ENCODE results near the gene PANX1.
"Not testable (repeated sequence)": the region's sequence is repeated elsewhere in the genome, so short reads cannot be mapped to it uniquely, and the experiment has no call there.

Gene PANX1

GRCh38 chr11:94111241-94111640 lies 17.4 kb upstream of the PANX1 start:
- TF ChIP-seq CTCF (IDR thresholded peaks at IDR 0.05; ENCODE audit: low read depth, low read length, missing control alignments): no peak
- no peak overlapping the region for H3K4me3 ChIP-seq (ENCODE audit: low read depth, low read length)
- no peak overlapping the region for H3K27ac ChIP-seq
- in situ Hi-C loops (cut with HindIII; ENCODE audit: low pct_ligation_motif_present, low sequenced_read_pairs): no loop called here
- no peak for DNase-seq
- H3K27me3 ChIP-seq (replicated peaks): no peaks in the 10 kb centered on the region
- no peaks in the 10 kb centered on the region for H3K36me3 ChIP-seq (replicated peaks)

GRCh38 chr11:94111660-94112059 lies 17.0 kb upstream of the PANX1 start:
- Histone ChIP-seq H3K4me3 (ENCODE audit: low read depth, low read length) (no peak overlapping the region), H3K36me3 (replicated peaks) (no peaks in the 10 kb centered on the region), H3K27me3 (replicated peaks) (no peaks in the 10 kb centered on the region), H3K27ac (no peak overlapping the region)
- TF ChIP-seq CTCF (IDR thresholded peaks at IDR 0.05; ENCODE audit: low read depth, low read length, missing control alignments): no peak
- no peak for DNase-seq
- in situ Hi-C loops (cut with HindIII; ENCODE audit: low pct_ligation_motif_present, low sequenced_read_pairs): no loop called here

GRCh38 chr11:94112206-94112953 lies 16.3 kb upstream of the PANX1 start:
- Histone ChIP-seq H3K27ac (no peak overlapping the region), H3K4me3 (ENCODE audit: low read depth, low read length) (no peak overlapping the region), H3K27me3 (replicated peaks) (no peaks in the 10 kb centered on the region), H3K36me3 (replicated peaks) (no peaks in the 10 kb centered on the region)
- TF ChIP-seq CTCF (IDR thresholded peaks at IDR 0.05; ENCODE audit: low read depth, low read length, missing control alignments): no peak
- in situ Hi-C loops (cut with HindIII; ENCODE audit: low pct_ligation_motif_present, low sequenced_read_pairs): no loop called here
- no peak for DNase-seq

- no peak for TF ChIP-seq CTCF (IDR thresholded peaks at IDR 0.05; ENCODE audit: low read depth, low read length, missing control alignments)
- no peak overlapping the region for H3K27ac ChIP-seq
- in situ Hi-C loops (cut with HindIII; ENCODE audit: low pct_ligation_motif_present, low sequenced_read_pairs): no loop called here
- H3K27me3 ChIP-seq (replicated peaks): no peaks in the 10 kb centered on the region
- no peak for DNase-seq
- no peak overlapping the region for H3K4me3 ChIP-seq (ENCODE audit: low read depth, low read length)
- H3K36me3 ChIP-seq (replicated peaks): no peaks in the 10 kb centered on the region
These were observed 11.5 kb upstream of the PANX1 start for GRCh38 chr11:94117197-94117574.

- no peak overlapping the region for H3K4me3 ChIP-seq (ENCODE audit: low read depth, low read length)
- no peak for TF ChIP-seq CTCF (IDR thresholded peaks at IDR 0.05; ENCODE audit: low read depth, low read length, missing control alignments)
- DNase-seq: no peak
- no peaks in the 10 kb centered on the region for H3K36me3 ChIP-seq (replicated peaks)
- no peak overlapping the region for H3K27ac ChIP-seq
- no peaks in the 10 kb centered on the region for H3K27me3 ChIP-seq (replicated peaks)
- in situ Hi-C loops (cut with HindIII; ENCODE audit: low pct_ligation_motif_present, low sequenced_read_pairs): no loop called here
These were observed 10.8 kb upstream of the PANX1 start for GRCh38 chr11:94117871-94118270.

- H3K4me3 ChIP-seq (ENCODE audit: low read depth, low read length); DNase-seq; H3K27me3 ChIP-seq (replicated peaks); H3K27ac ChIP-seq; H3K36me3 ChIP-seq (replicated peaks); in situ Hi-C loops (cut with HindIII; ENCODE audit: low pct_ligation_motif_present, low sequenced_read_pairs): not testable (repeated sequence)
These were observed 9.0 kb upstream of the PANX1 start for GRCh38 chr11:94119676-94120075.

GRCh38 chr11:94120516-94120915 lies 8.1 kb upstream of the PANX1 start:
- H3K27me3 ChIP-seq (replicated peaks); in situ Hi-C loops (cut with HindIII; ENCODE audit: low pct_ligation_motif_present, low sequenced_read_pairs); DNase-seq; H3K36me3 ChIP-seq (replicated peaks); H3K4me3 ChIP-seq (ENCODE audit: low read depth, low read length): not testable (repeated sequence)
- peak overlapping the region; percentile 47 for H3K27ac ChIP-seq
